ENCODE measurements around the gene METTL8. TPM values are rescaled to one million over a fixed set of nuclear protein-coding genes. Genes with fewer than 3 reads are reported as not detected.

METTL8 gene
- total RNA-seq, 1 experiment from 2014 or later = 59.1 TPM

- Mint-ChIP-seq H3K27ac (peak overlapping the region; percentile 1), H3K27me3 (ENCODE audit: low read depth) (no peaks in the 10 kb centered on the region), H3K4me1 (peaks cover 63% of the 10 kb centered on the region), H3K9me3 (peaks cover 10% of the 10 kb centered on the region), H3K36me3 (peaks cover 28% of the 10 kb centered on the region), H3K4me3 (no peak overlapping the region)
- ATAC-seq = no peak
- ChIA-PET CTCF (interaction anchor here (1.1 kb wide), 1 partner anchor 11 kb away, joined by 3 read pairs; no protein-coding TSS in a partner anchor), POLR2A (interaction anchor here (0.6 to 0.7 kb wide), 3 partner anchors 31 to 210 kb away, joined by 3 read pairs; no protein-coding TSS in a partner anchor)
- TF ChIP-seq E2F5 (CRISPR knock-in tag; IDR thresholded peaks at IDR 0.05) (no peak), HMGXB4 (CRISPR knock-in tag; IDR thresholded peaks at IDR 0.05) (no peak), CDX4 (CRISPR knock-in tag; IDR thresholded peaks at IDR 0.05; ENCODE audit: borderline replicate concordance) (no peak), EMX1 (CRISPR knock-in tag; IDR thresholded peaks at IDR 0.05) (no peak), GTF2I (CRISPR knock-in tag; conservative IDR thresholded peaks at IDR 0.05) (no peak), HMGA2 (CRISPR knock-in tag; IDR thresholded peaks at IDR 0.05) (no peak), MAX (CRISPR knock-in tag; IDR thresholded peaks at IDR 0.05) (no peak)
- no peak for DNase-seq (ENCODE audit: low spot score)
These were observed 28.2 kb downstream of the METTL8 start for GRCh38 chr2:171405546-171405945.

GRCh38 chr2:171404719-171405118, 29.1 kb downstream of the METTL8 start:
- Mint-ChIP-seq H3K27ac (0 out of 2 replicates have a peak overlapping the region, but pooled peaks have one; percentile 5), H3K27me3 (ENCODE audit: low read depth) (no peaks in the 10 kb centered on the region), H3K4me3 (no peak overlapping the region), H3K36me3 (peaks cover 28% of the 10 kb centered on the region), H3K4me1 (peaks cover 61% of the 10 kb centered on the region), H3K9me3 (peaks cover 10% of the 10 kb centered on the region)
- ChIA-PET POLR2A (no interaction called here), CTCF (no interaction called here)
- TF ChIP-seq ATF6 (CRISPR knock-in tag; IDR thresholded peaks at IDR 0.05) (no peak), PREB (CRISPR knock-in tag; IDR thresholded peaks at IDR 0.05; ENCODE audit: borderline replicate concordance) (no peak), MYBL2 (CRISPR knock-in tag; IDR thresholded peaks at IDR 0.05) (no peak), ZNF138 (CRISPR knock-in tag; conservative IDR thresholded peaks at IDR 0.05) (no peak), ZBTB21 (CRISPR knock-in tag; IDR thresholded peaks at IDR 0.05; ENCODE audit: borderline replicate concordance) (no peak), PRRX2 (CRISPR knock-in tag; IDR thresholded peaks at IDR 0.05) (no peak), ZBTB43 (CRISPR knock-in tag; IDR thresholded peaks at IDR 0.05) (no peak), ZNF425 (CRISPR knock-in tag; conservative IDR thresholded peaks at IDR 0.05) (no peak), NR1H2 (CRISPR knock-in tag; IDR thresholded peaks at IDR 0.05) (no peak), GABPB1 (CRISPR knock-in tag; IDR thresholded peaks at IDR 0.05) (no peak)
- ATAC-seq (no peak), DNase-seq (ENCODE audit: low spot score) (no peak)

Measured in WTC11 (cell line).